Ovary (tissue), 9 donors: ENCODE data around the gene GDF10. TPM values are rescaled to one million over a fixed set of nuclear protein-coding genes. Genes with fewer than 3 reads are reported as not detected.

Experiments used
- DNase-seq, 5 donors: peaks; one replicate each; pipeline ENCODE4 v3.0.0-alpha.2; 2019 to 2020
- H3K27ac ChIP-seq, 2 donors: fragments of 200-600 bp; one replicate each; pipeline versions ENCODE4 v1.5.1 to v1.8.0; 2019 to 2022
- H3K27me3 ChIP-seq: fragments of 200-600 bp; one replicate; pipeline ENCODE4 v1.8.0; 2022
- H3K36me3 ChIP-seq: fragments of 200-600 bp; sonication (generic); one replicate; pipeline ENCODE4 v1.5.1; 2019
- H3K4me1 ChIP-seq: one replicate; pipeline ENCODE4 v1.8.1; 2013; ENCODE audit warnings: mild to moderate bottlenecking, moderate library complexity; ENCODE audit not compliant: insufficient read depth
- H3K4me3 ChIP-seq: fragments of 200-600 bp; sonication (generic); one replicate; pipeline ENCODE4 v1.5.1; 2017
- H3K9me3 ChIP-seq, 2 donors: fragments of 200-600 bp in 1 of 2; sonication (generic) in 1 of 2; one replicate each; pipeline versions ENCODE4 v1.5.1 to v1.8.1; 2013 to 2019; ENCODE audit warnings: mild to moderate bottlenecking in 1 of 2, moderate library complexity in 1 of 2
- CTCF ChIP-seq, 3 donors: fragments of 450-650 bp in 2 of 3; fragments of 200-600 bp in 1 of 3; IDR thresholded peaks; one replicate each; pipeline versions ENCODE4 v1.5.1 to v1.8.0; 2016 to 2022; ENCODE audit warnings: antibody characterized with exemption in 3 of 3, mild to moderate bottlenecking in 1 of 3
- EP300 ChIP-seq: sonication (generic); formaldehyde crosslinking; IDR thresholded peaks from one replicate; pipeline ENCODE4 v1.6.1; 2017; ENCODE audit warnings: antibody characterized with exemption
- POLR2A ChIP-seq: fragments of 450-650 bp; IDR thresholded peaks from one replicate; pipeline ENCODE4 v1.6.1; 2017; ENCODE audit warnings: antibody characterized with exemption, mild to moderate bottlenecking, moderate library complexity
- WGBS, 3 donors: extraction: QIAGEN DNeasy Blood & Tissue Kit in 1 of 3; methylation state at CpG; one replicate each; pipeline versions ENCODE4 v1.1.5 to v1.1.7; 2013 to 2017; 5-methylcytosine and 5-hydroxymethylcytosine counted together
- intact Hi-C, 4 donors: fragments of 100-400 bp; cut with DNase I; formaldehyde crosslinking; loops; one replicate each; pipeline versions ENCODE4 v1.11.0 to v1.15.1; 2022 to 2023
- polyA plus RNA-seq, 2 donors: library from polyadenylated mRNA; stranded (reverse); fragments of 200-250 nt in 1 of 2; fragments of 350-450 nt in 1 of 2; fragmentation: Illumina TruSeq in 1 of 2; extraction: RNeasy Lipid Tissue Mini Kit (QIAGEN cat#74804) in 1 of 2; gene quantifications; one replicate each; pipeline ENCODE4 v1.2.3, GENCODE V29; 2013 to 2014
- total RNA-seq, 7 donors: library from RNA; depleted of rRNA in 2 of 7; stranded (reverse); fragments of >200 nt in 2 of 7; fragmentation: NEBNext Ultra II Directional in 3 of 7; extraction: Animal tissue kit (Norgen Biotek cat#: 25700) in 3 of 7; gene quantifications; one replicate each; pipeline versions ENCODE4 v1.1.0 to v1.2.4, GENCODE V29; 2016 to 2023
- donor health status: DM: no; HTN: no; CAD: no; lungs with moderate emphysema.
- donor health status: DM: no; HTN: no; CAD: no.
- donor health status: Bipolar disorder and iron deficiency.
- donor health status: DM: yes; HTN: yes; CAD: no.
- donor health status: DM: no; HTN: no; CAD: no.
- donor health status: DM: yes; HTN: yes; CAD: no.

The GDF10 gene
- total and polyA plus RNA-seq, 9 donors, result 0.12 to 1.2 (median 0.53) TPM; not detected in 3

- Histone ChIP-seq H3K27ac (no peak overlapping the region), H3K36me3 (no peaks in the 10 kb centered on the region), H3K27me3 (no peaks in the 10 kb centered on the region), H3K4me3 (no peak overlapping the region), H3K9me3 (no peaks in the 10 kb centered on the region), H3K4me1 (no peaks in the 10 kb centered on the region)
- 81 to 94% (median 91%) methylated on average over 3 of the region's 3 CpGs for WGBS, 3 donors
- intact Hi-C loops, result no loop called here
- DNase-seq, result no peak
- TF ChIP-seq CTCF (IDR thresholded peaks at IDR 0.05), result no peak
These were observed 57.9 kb downstream of the GDF10 start for GRCh38 chr10:47357911-47358310.

GRCh38 chr10:47358457-47358856, 58.5 kb downstream of the GDF10 start:
- no peak for TF ChIP-seq EP300
- TF ChIP-seq POLR2A, result no peak
- TF ChIP-seq CTCF (IDR thresholded peaks at IDR 0.05), result no peak
- no peak overlapping the region for H3K27ac ChIP-seq
- no peaks in the 10 kb centered on the region for H3K4me1 ChIP-seq
- no peaks in the 10 kb centered on the region for H3K36me3 ChIP-seq
- no peak overlapping the region for H3K4me3 ChIP-seq
- WGBS, 3 donors, result 87 to 95% (median 93%) methylated on average over 2 to 3 of the region's 3 CpGs
- intact Hi-C loops, result no loop called here
- no peaks in the 10 kb centered on the region for H3K9me3 ChIP-seq
- no peaks in the 10 kb centered on the region for H3K27me3 ChIP-seq
- no peak for DNase-seq

GRCh38 chr10:47359101-47359500, 59.1 kb downstream of the GDF10 start:
- Histone ChIP-seq H3K4me3 (no peak overlapping the region), H3K27me3 (no peaks in the 10 kb centered on the region), H3K36me3 (no peaks in the 10 kb centered on the region), H3K27ac (no peak overlapping the region), H3K4me1 (no peaks in the 10 kb centered on the region), H3K9me3 (no peaks in the 10 kb centered on the region)
- intact Hi-C loops, result no loop called here
- TF ChIP-seq EP300 (no peak), CTCF (IDR thresholded peaks at IDR 0.05) (no peak), POLR2A (no peak)
- WGBS, 3 donors, result 94 to 99% (median 98%) methylated on average over 2 of the region's 2 CpGs
- no peak for DNase-seq

- 67 to 90% (median 87%) methylated on average over 4 of the region's 4 CpGs for WGBS, 3 donors
- H3K27ac ChIP-seq, result no peak overlapping the region
- no peak overlapping the region for H3K4me3 ChIP-seq
- no peak for TF ChIP-seq CTCF (IDR thresholded peaks at IDR 0.05)
- TF ChIP-seq EP300, result no peak
- no peak for TF ChIP-seq POLR2A
- no peak for DNase-seq
- no peaks in the 10 kb centered on the region for H3K36me3 ChIP-seq
- intact Hi-C loops, result no loop called here
- H3K9me3 ChIP-seq, result no peaks in the 10 kb centered on the region
- H3K27me3 ChIP-seq, result no peaks in the 10 kb centered on the region
- no peaks in the 10 kb centered on the region for H3K4me1 ChIP-seq
These were observed 59.8 kb downstream of the GDF10 start for GRCh38 chr10:47359626-47360418.
